ENCODE data around the gene SH2D6. TPM values are rescaled to one million over a fixed set of nuclear protein-coding genes. Genes with fewer than 3 reads are reported as not detected.

The SH2D6 gene
- total and polyA plus RNA-seq, 7 donors = 0.25 to 1.4 (median 0.70) TPM; not detected in 1

DNA sequence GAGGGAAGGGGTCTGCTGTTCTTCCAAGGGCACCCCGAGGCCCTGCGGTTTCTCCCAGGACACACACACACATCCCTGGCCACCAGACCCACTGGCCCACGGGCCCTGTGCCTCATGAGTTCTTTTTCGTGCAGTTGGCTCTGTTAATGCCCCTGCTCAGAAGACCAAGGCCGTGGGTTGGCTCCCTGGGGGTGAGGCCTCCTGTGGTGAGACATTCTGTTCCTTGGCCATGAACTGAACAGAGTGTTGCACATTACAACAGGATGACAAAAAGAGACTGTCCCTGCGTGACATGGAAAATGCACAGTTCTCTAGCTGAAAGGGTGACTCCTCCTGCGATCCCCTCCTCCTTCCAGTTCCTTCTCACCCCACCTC lies 30.7 kb downstream of the SH2D6 start:
- intact Hi-C loops (cut with DNase I) = loop anchor here in 1 of 2 donors (5.0 kb wide), 1 partner anchor 43 kb away; no protein-coding TSS in a partner anchor
- Histone ChIP-seq H3K4me1 (no peaks in the 10 kb centered on the region), H3K9me3 (no peaks in the 10 kb centered on the region), H3K27ac (no peak overlapping the region), H3K36me3 (ENCODE audit: insufficient read depth in 1 of 2, low read depth in 1 of 2) (no peaks in the 10 kb centered on the region), H3K4me3 (no peak overlapping the region), H3K27me3 (ENCODE audit: insufficient read depth in 3 of 3, low read length in 2 of 3) (no peaks in the 10 kb centered on the region)
- TF ChIP-seq, protein P1, sequence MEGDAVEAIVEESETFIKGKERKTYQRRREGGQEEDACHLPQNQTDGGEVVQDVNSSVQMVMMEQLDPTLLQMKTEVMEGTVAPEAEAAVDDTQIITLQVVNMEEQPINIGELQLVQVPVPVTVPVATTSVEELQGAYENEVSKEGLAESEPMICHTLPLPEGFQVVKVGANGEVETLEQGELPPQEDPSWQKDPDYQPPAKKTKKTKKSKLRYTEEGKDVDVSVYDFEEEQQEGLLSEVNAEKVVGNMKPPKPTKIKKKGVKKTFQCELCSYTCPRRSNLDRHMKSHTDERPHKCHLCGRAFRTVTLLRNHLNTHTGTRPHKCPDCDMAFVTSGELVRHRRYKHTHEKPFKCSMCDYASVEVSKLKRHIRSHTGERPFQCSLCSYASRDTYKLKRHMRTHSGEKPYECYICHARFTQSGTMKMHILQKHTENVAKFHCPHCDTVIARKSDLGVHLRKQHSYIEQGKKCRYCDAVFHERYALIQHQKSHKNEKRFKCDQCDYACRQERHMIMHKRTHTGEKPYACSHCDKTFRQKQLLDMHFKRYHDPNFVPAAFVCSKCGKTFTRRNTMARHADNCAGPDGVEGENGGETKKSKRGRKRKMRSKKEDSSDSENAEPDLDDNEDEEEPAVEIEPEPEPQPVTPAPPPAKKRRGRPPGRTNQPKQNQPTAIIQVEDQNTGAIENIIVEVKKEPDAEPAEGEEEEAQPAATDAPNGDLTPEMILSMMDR (IDR thresholded peaks at IDR 0.05) = no peak
- no peak for DNase-seq
- WGBS, 3 donors = 56 to 89% (median 78%) methylated on average over 7 of the region's 7 CpGs
- ATAC-seq = peak in 3 of 4 donors; percentile 54 to 69 (median 57)

DNA sequence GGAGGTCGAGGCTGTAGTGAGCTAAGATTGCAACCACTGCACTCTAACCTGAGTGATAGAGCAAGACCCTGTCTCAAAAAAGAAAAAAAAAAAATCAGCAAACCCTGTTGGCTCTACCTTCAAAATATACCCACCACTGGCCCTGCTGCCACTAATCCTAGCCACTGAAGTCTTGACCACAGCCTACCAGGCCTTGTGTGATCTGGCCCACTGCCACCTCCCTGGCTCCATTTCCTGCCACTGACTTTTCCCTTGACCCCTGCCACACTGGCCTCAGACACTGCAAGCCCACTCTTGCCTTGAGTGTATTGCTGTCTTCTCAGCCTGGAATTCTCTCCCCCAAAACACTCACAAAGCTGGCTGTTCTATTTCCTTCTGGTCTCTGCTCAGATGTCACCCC lies 33.7 kb downstream of the SH2D6 start:
- Histone ChIP-seq H3K4me3 (no peak overlapping the region), H3K36me3 (ENCODE audit: insufficient read depth in 1 of 2, low read depth in 1 of 2) (no peaks in the 10 kb centered on the region), H3K27ac (no peak overlapping the region), H3K9me3 (no peaks in the 10 kb centered on the region), H3K27me3 (ENCODE audit: insufficient read depth in 3 of 3, low read length in 2 of 3) (no peaks in the 10 kb centered on the region), H3K4me1 (no peaks in the 10 kb centered on the region)
- TF ChIP-seq, protein P1 (IDR thresholded peaks at IDR 0.05) = no peak
- intact Hi-C loops (cut with DNase I) = no loop called here
- WGBS, 3 donors = 87 to 94% (median 88%) methylated on average over 1 of the region's 1 CpG
- ATAC-seq = no peak
- DNase-seq = no peak

DNA sequence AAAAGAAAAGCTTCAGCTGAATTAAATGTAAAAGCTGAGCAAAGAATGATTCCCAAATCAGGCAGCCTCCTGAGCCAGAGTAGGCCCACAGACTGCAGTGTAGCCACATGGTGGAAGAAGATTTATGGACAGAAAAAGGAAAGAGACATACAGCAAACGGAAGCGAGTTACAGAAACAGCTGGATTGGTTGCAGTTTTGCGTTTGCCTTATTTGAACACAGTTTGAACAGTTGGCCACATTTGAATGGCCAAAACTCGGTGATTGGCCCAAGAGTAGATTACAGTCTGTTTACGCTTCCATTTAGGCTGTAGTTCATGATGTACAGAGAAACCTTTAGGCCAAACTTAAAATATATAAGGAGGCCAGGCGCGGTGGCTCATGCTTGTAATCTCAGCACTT lies 35.1 kb downstream of the SH2D6 start:
- Histone ChIP-seq H3K27ac (no peak overlapping the region), H3K4me1 (no peaks in the 10 kb centered on the region), H3K9me3 (no peaks in the 10 kb centered on the region), H3K27me3 (ENCODE audit: insufficient read depth in 3 of 3, low read length in 2 of 3) (no peaks in the 10 kb centered on the region), H3K36me3 (ENCODE audit: insufficient read depth in 1 of 2, low read depth in 1 of 2) (no peaks in the 10 kb centered on the region), H3K4me3 (no peak overlapping the region)
- intact Hi-C loops (cut with DNase I) = no loop called here
- ATAC-seq (no peak), DNase-seq (no peak)
- WGBS, 3 donors = 84 to 92% (median 86%) methylated on average over 7 of the region's 7 CpGs
- TF ChIP-seq, protein P1 (IDR thresholded peaks at IDR 0.05) = no peak

DNA sequence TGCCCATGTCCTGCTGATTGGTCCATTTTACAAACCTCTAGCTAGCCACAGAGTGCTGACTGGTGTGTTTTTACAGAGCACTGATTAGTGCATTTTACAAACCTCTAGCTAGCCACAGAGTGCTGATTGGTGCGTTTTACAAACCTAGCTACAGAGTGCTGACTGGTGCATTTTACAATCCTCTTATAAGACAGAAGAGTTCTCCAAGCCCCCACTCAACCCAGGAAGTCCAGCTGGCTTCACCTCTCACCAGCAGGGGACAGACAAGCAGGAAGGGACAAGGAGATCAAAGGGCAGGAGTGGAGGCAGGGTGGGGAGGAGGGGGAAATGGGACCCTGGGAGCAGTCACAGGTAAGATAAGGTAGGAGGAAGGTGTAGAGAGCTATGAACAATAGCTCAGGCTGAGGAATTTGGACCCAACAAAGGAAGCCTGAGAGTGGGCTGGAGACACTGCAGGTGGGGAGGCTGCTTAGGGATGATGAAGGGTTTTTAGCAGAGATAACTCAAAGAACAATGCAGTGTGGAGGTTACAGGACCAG lies 37.1 kb downstream of the SH2D6 start:
- WGBS, 3 donors = 79 to 89% (median 83%) methylated on average over 1 of the region's 1 CpG
- H3K4me1 ChIP-seq = no peaks in the 10 kb centered on the region
- intact Hi-C loops (cut with DNase I) = no loop called here

More for the DNA sequence above, 37.1 kb downstream of the SH2D6 start:
- H3K4me3 ChIP-seq = no peak overlapping the region
- H3K9me3 ChIP-seq = no peaks in the 10 kb centered on the region
- TF ChIP-seq, protein P1 (IDR thresholded peaks at IDR 0.05) = no peak
- DNase-seq (no peak), ATAC-seq (no peak)
- no peak overlapping the region for H3K27ac ChIP-seq
- H3K36me3 ChIP-seq (ENCODE audit: insufficient read depth in 1 of 2, low read depth in 1 of 2) = no peaks in the 10 kb centered on the region
- no peaks in the 10 kb centered on the region for H3K27me3 ChIP-seq (ENCODE audit: insufficient read depth in 3 of 3, low read length in 2 of 3)
